ENCODE measurements around the gene FAM222B. TPM values are rescaled to one million over a fixed set of nuclear protein-coding genes. Genes with fewer than 3 reads are reported as not detected.

FAM222B gene
- total and polyA plus RNA-seq, 9 of the 15 experiments (the other 6 are each of a cell fraction or from before 2014, with no cell fraction given), result 4.0 to 34.6 (median 7.5) TPM

DNA sequence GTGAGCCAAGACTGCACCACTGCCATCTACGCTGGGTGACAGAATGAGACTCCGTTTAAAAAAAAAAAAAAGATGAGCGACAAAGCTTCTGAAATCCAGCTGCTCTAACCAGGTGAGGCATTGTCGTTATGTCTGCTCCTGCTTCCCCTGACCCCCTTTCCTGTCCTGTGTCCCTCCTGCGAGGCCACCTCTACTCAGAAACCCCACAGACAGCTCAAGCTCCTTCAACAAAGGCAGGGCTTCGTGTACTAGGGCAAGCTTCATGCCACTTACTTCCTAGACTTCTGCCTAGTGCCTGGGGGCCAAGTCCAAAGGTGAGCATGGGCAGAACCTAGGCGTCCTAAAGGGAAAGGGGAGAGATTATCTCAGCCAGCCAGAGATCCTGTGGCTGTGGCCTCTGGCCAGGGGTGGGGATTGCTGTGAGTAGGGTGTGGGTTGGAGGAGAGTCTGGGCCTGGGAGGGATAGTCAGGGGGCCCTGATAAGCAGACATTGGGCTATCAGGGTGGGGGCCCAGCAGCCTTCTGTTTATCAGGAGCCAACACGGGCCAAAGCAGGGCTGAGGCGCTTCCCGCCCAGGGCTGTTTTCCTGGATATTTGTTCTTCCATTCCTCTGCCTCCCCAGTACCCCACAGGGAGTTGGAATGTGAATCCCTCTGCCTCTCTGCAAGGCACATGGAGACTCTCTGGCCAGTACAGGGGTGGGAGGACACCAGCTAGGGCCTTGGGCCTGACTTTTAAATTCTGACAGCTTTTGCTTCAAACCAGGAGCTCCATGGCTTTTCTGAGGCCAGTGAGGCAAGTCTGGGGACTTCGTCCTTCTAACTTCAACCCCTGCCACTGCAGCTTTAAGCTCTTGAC is 22.6 kb upstream of the FAM222B start (continued):
- TF ChIP-seq RB1 (IDR thresholded peaks at IDR 0.05; ENCODE audit: low read depth) (peak; percentile 96), MXI1 (IDR thresholded peaks at IDR 0.05; ENCODE audit: low read depth, low read length) (peak; percentile 91), TAF1 (IDR thresholded peaks at IDR 0.05; ENCODE audit: control insufficient read depth, extremely low read depth, insufficient read depth, low read length, severe bottlenecking) (peak; percentile 79), MTA2 (IDR thresholded peaks at IDR 0.05; ENCODE audit: low read depth) (peak; percentile 100), ATF7 (IDR thresholded peaks at IDR 0.05) (peak; percentile 81; the same call in 1 of the 2 replicates), MTF1 (CRISPR knock-in tag; IDR thresholded peaks at IDR 0.05; ENCODE audit: borderline replicate concordance) (no peak; the same call in 1 of the 2 replicates), CBX5 (IDR thresholded peaks at IDR 0.05; ENCODE audit: borderline replicate concordance, low read depth) (no peak), FOXJ3 (CRISPR knock-in tag; IDR thresholded peaks at IDR 0.05) (no peak), ZNF431 (CRISPR knock-in tag; IDR thresholded peaks at IDR 0.05) (peak; percentile 48; the same call in 1 of the 2 replicates), NELFE (IDR thresholded peaks at IDR 0.05; ENCODE audit: insufficient read depth, insufficient read length) (no peak), MBD2 (IDR thresholded peaks at IDR 0.05; ENCODE audit: borderline replicate concordance, low read depth) (peak; percentile 89), TFE3 (CRISPR knock-in tag; IDR thresholded peaks at IDR 0.05) (no peak), NEUROD1 (IDR thresholded peaks at IDR 0.05; ENCODE audit: borderline replicate concordance, low read depth, low read length, partially characterized antibody) (peak; percentile 96), ZNF507 (tag; conservative IDR thresholded peaks at IDR 0.05) (no peak), CHCHD3 (CRISPR knock-in tag; IDR thresholded peaks at IDR 0.05) (peak; percentile 65; the same call in 1 of the 2 replicates), RNF219 (CRISPR knock-in tag; IDR thresholded peaks at IDR 0.05) (0 out of 2 replicates have a peak, but pooled peaks have one; percentile 58), GATAD2A (IDR thresholded peaks at IDR 0.05) (peak; percentile 98), RHOXF2B (CRISPR knock-in tag; conservative IDR thresholded peaks at IDR 0.05) (no peak), RBFOX2 (IDR thresholded peaks at IDR 0.05; ENCODE audit: low read depth, low read length) (peak; percentile 63)
- TF ChIP-seq, protein P1, sequence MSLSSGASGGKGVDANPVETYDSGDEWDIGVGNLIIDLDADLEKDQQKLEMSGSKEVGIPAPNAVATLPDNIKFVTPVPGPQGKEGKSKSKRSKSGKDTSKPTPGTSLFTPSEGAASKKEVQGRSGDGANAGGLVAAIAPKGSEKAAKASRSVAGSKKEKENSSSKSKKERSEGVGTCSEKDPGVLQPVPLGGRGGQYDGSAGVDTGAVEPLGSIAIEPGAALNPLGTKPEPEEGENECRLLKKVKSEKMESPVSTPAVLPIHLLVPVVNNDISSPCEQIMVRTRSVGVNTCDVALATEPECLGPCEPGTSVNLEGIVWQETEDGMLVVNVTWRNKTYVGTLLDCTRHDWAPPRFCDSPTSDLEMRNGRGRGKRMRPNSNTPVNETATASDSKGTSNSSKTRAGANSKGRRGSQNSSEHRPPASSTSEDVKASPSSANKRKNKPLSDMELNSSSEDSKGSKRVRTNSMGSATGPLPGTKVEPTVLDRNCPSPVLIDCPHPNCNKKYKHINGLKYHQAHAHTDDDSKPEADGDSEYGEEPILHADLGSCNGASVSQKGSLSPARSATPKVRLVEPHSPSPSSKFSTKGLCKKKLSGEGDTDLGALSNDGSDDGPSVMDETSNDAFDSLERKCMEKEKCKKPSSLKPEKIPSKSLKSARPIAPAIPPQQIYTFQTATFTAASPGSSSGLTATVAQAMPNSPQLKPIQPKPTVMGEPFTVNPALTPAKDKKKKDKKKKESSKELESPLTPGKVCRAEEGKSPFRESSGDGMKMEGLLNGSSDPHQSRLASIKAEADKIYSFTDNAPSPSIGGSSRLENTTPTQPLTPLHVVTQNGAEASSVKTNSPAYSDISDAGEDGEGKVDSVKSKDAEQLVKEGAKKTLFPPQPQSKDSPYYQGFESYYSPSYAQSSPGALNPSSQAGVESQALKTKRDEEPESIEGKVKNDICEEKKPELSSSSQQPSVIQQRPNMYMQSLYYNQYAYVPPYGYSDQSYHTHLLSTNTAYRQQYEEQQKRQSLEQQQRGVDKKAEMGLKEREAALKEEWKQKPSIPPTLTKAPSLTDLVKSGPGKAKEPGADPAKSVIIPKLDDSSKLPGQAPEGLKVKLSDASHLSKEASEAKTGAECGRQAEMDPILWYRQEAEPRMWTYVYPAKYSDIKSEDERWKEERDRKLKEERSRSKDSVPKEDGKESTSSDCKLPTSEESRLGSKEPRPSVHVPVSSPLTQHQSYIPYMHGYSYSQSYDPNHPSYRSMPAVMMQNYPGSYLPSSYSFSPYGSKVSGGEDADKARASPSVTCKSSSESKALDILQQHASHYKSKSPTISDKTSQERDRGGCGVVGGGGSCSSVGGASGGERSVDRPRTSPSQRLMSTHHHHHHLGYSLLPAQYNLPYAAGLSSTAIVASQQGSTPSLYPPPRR (CRISPR knock-in tag; IDR thresholded peaks at IDR 0.05; ENCODE audit: borderline replicate concordance), result peak; percentile 96; the same call in 1 of the 2 replicates

Data from K562 (cell line).